WTC11 (cell line): ENCODE measurements around the gene VTI1A. TPM values are rescaled to one million over a fixed set of nuclear protein-coding genes. Genes with fewer than 3 reads are reported as not detected.

ENCODE experiments used
- ATAC-seq: fragments of 200-7000 bp; cut with Tn5 transposase; 2 replicates; pipeline ENCODE4 v1.10.0; 2021; ENCODE audit warnings: mild to moderate bottlenecking, moderate library complexity
- CTCF ChIA-PET: fragments of 300-600 bp; sonication (Branson Sonifier 250); formaldehyde crosslinking; loops from one replicate; lab custom pipeline; 2021; ENCODE audit warnings: antibody characterized with exemption; lab: Charles Lee
- POLR2A ChIA-PET: fragments of 350-600 bp; sonication (Branson Sonifier 250); formaldehyde crosslinking; loops from one replicate; lab custom pipeline; 2021; ENCODE audit warnings: antibody characterized with exemption; lab: Charles Lee
- DNase-seq: peaks from one replicate; pipeline ENCODE4 v3.0.0; 2021; ENCODE audit warnings: low spot score
- H3K27ac Mint-ChIP-seq: 2 replicates; pipeline ENCODE4 v1.8.0; 2021; ENCODE audit warnings: mixed read lengths
- H3K27me3 Mint-ChIP-seq: 2 replicates; pipeline ENCODE4 v1.8.0; 2021; ENCODE audit warnings: low read depth, mild to moderate bottlenecking, moderate library complexity, mixed read lengths
- H3K36me3 Mint-ChIP-seq: 2 replicates; pipeline ENCODE4 v1.8.0; 2021; ENCODE audit warnings: mixed read lengths
- H3K4me1 Mint-ChIP-seq: 2 replicates; pipeline ENCODE4 v1.8.0; 2022; ENCODE audit warnings: mixed read lengths
- H3K4me3 Mint-ChIP-seq: 2 replicates; pipeline ENCODE4 v1.8.0; 2021; ENCODE audit warnings: mild to moderate bottlenecking, moderate library complexity, mixed read lengths
- H3K9me3 Mint-ChIP-seq: 2 replicates; pipeline ENCODE4 v1.8.0; 2021; ENCODE audit warnings: mixed read lengths
- ELF4 ChIP-seq: sonication (generic); formaldehyde crosslinking; IDR thresholded peaks from 2 replicates; pipeline ENCODE4 v1.8.1; 2022; ENCODE audit warnings: low read depth, mild to moderate bottlenecking, moderate library complexity, missing genetic modification reagents
- FOXK1 ChIP-seq: sonication (generic); formaldehyde crosslinking; IDR thresholded peaks from 2 replicates; pipeline ENCODE4 v1.8.0; 2022; ENCODE audit warnings: mild to moderate bottlenecking, moderate library complexity, missing genetic modification reagents
- GABPB1 ChIP-seq: sonication (generic); formaldehyde crosslinking; IDR thresholded peaks from 2 replicates; pipeline ENCODE4 v1.8.1; 2023; ENCODE audit warnings: mild to moderate bottlenecking, missing genetic modification reagents
- GRHL2 ChIP-seq: fragments of 250-450 bp; sonication (Bioruptor Pico); IDR thresholded peaks from 2 replicates; pipeline ENCODE4 v1.8.0; 2022; ENCODE audit warnings: mild to moderate bottlenecking, moderate library complexity; ENCODE audit not compliant: insufficient replicate concordance, severe bottlenecking
- RELA ChIP-seq: sonication (generic); formaldehyde crosslinking; IDR thresholded peaks from 2 replicates; pipeline ENCODE4 v1.8.1; 2022; ENCODE audit warnings: missing genetic modification reagents, mild to moderate bottlenecking, borderline replicate concordance
- SMAD4 ChIP-seq: sonication (generic); formaldehyde crosslinking; IDR thresholded peaks from 2 replicates; pipeline ENCODE4 v1.8.0; 2022; ENCODE audit warnings: mild to moderate bottlenecking, missing genetic modification reagents
- ZNF232 ChIP-seq: sonication (generic); formaldehyde crosslinking; IDR thresholded peaks from 2 replicates; pipeline ENCODE4 v1.8.0; 2022; ENCODE audit warnings: mild to moderate bottlenecking, missing genetic modification reagents
- ZNF671 ChIP-seq: fragments of 250-450 bp; sonication (Bioruptor Pico); IDR thresholded peaks from 2 replicates; pipeline ENCODE4 v1.8.0; 2021; ENCODE audit warnings: mild to moderate bottlenecking
- total RNA-seq: library from RNA; stranded (reverse); gene quantifications from 3 replicates; pipeline ENCODE4 v1.2.3, GENCODE V29; 2021
- TF ChIP-seq, protein P1 (sequence below): sonication (generic); formaldehyde crosslinking; IDR thresholded peaks from 2 replicates; pipeline ENCODE4 v1.8.0; 2023; ENCODE audit warnings: missing genetic modification reagents
- TF ChIP-seq, protein P2 (sequence below): sonication (generic); formaldehyde crosslinking; IDR thresholded peaks from 2 replicates; pipeline ENCODE4 v1.8.0; 2022; ENCODE audit warnings: missing genetic modification reagents
- TF ChIP-seq, protein P3 (sequence below): sonication (generic); formaldehyde crosslinking; IDR thresholded peaks from 2 replicates; pipeline ENCODE4 v1.8.0; 2022; ENCODE audit warnings: mild to moderate bottlenecking, missing genetic modification reagents
- TF ChIP-seq, protein P4 (sequence below): sonication (generic); formaldehyde crosslinking; conservative IDR thresholded peaks from 2 replicates; pipeline ENCODE4 v1.8.1; 2022; ENCODE audit warnings: mild to moderate bottlenecking, missing genetic modification reagents
- TF ChIP-seq, protein P5 (sequence below): fragments of 250-450 bp; sonication (Bioruptor Pico); IDR thresholded peaks from 2 replicates; pipeline ENCODE4 v1.9.0; 2021; ENCODE audit warnings: mild to moderate bottlenecking, borderline replicate concordance
- TF ChIP-seq, protein P6 (sequence below): fragments of 250-450 bp; sonication (Bioruptor Pico); IDR thresholded peaks from 2 replicates; pipeline ENCODE4 v1.9.0; 2021; ENCODE audit warnings: mild to moderate bottlenecking
- TF ChIP-seq, protein P7 (sequence below): sonication (generic); formaldehyde crosslinking; IDR thresholded peaks from 2 replicates; pipeline ENCODE4 v1.8.1; 2023; ENCODE audit warnings: mild to moderate bottlenecking, moderate library complexity, missing genetic modification reagents
- TF ChIP-seq, protein P8 (sequence below): sonication (generic); formaldehyde crosslinking; IDR thresholded peaks from 2 replicates; pipeline ENCODE4 v1.8.0; 2023; ENCODE audit warnings: mild to moderate bottlenecking, missing genetic modification reagents
- TF ChIP-seq, protein P9 (sequence below): sonication (generic); formaldehyde crosslinking; IDR thresholded peaks from 2 replicates; pipeline ENCODE4 v1.8.0; 2022; ENCODE audit warnings: mild to moderate bottlenecking, missing genetic modification reagents

Gene VTI1A
- total RNA-seq, 1 experiment from 2014 or later, result 20.1 TPM

DNA sequence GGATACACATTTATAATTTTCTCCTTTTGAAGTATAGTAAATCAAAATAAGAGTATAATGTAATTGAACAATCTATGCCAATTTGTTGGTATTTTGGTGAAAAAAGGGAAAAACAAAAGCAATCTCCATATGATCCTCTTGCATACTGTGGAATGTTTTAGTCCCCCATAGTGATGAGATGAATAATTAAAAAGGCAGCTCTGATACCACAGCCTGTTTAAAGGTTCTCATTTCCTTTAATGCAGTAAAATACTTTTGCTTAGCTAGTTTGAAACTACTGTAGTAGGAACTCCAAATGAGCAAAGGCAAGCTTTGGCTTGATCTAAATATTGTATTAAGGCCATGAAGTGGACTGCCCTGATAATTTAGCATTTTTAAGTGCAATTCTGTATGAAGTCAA, 77.6 kb downstream of the VTI1A start:
- H3K9me3 Mint-ChIP-seq, result no peaks in the 10 kb centered on the region
- CTCF ChIA-PET, result interaction anchor here (1.0 to 1.5 kb wide), 2 partner anchors 30 to 53 kb away, joined by 3 read pairs; no protein-coding TSS in a partner anchor
- no peaks in the 10 kb centered on the region for H3K27me3 Mint-ChIP-seq
- DNase-seq, result no peak
- TF ChIP-seq, protein P1, sequence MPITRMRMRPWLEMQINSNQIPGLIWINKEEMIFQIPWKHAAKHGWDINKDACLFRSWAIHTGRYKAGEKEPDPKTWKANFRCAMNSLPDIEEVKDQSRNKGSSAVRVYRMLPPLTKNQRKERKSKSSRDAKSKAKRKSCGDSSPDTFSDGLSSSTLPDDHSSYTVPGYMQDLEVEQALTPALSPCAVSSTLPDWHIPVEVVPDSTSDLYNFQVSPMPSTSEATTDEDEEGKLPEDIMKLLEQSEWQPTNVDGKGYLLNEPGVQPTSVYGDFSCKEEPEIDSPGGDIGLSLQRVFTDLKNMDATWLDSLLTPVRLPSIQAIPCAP (CRISPR knock-in tag), result no peak
- no peak for TF ChIP-seq GABPB1 (CRISPR knock-in tag)
- TF ChIP-seq, protein P2, sequence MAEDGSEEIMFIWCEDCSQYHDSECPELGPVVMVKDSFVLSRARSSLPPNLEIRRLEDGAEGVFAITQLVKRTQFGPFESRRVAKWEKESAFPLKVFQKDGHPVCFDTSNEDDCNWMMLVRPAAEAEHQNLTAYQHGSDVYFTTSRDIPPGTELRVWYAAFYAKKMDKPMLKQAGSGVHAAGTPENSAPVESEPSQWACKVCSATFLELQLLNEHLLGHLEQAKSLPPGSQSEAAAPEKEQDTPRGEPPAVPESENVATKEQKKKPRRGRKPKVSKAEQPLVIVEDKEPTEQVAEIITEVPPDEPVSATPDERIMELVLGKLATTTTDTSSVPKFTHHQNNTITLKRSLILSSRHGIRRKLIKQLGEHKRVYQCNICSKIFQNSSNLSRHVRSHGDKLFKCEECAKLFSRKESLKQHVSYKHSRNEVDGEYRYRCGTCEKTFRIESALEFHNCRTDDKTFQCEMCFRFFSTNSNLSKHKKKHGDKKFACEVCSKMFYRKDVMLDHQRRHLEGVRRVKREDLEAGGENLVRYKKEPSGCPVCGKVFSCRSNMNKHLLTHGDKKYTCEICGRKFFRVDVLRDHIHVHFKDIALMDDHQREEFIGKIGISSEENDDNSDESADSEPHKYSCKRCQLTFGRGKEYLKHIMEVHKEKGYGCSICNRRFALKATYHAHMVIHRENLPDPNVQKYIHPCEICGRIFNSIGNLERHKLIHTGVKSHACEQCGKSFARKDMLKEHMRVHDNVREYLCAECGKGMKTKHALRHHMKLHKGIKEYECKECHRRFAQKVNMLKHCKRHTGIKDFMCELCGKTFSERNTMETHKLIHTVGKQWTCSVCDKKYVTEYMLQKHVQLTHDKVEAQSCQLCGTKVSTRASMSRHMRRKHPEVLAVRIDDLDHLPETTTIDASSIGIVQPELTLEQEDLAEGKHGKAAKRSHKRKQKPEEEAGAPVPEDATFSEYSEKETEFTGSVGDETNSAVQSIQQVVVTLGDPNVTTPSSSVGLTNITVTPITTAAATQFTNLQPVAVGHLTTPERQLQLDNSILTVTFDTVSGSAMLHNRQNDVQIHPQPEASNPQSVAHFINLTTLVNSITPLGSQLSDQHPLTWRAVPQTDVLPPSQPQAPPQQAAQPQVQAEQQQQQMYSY (CRISPR knock-in tag), result no peak
- TF ChIP-seq GRHL2 (CRISPR knock-in tag), result no peak
- TF ChIP-seq ZNF671, result no peak
- no peak for TF ChIP-seq RELA (CRISPR knock-in tag)
- TF ChIP-seq, protein P3, sequence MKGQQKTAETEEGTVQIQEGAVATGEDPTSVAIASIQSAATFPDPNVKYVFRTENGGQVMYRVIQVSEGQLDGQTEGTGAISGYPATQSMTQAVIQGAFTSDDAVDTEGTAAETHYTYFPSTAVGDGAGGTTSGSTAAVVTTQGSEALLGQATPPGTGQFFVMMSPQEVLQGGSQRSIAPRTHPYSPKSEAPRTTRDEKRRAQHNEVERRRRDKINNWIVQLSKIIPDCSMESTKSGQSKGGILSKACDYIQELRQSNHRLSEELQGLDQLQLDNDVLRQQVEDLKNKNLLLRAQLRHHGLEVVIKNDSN, result no peak
- TF ChIP-seq, protein P4, sequence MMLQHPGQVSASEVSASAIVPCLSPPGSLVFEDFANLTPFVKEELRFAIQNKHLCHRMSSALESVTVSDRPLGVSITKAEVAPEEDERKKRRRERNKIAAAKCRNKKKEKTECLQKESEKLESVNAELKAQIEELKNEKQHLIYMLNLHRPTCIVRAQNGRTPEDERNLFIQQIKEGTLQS (CRISPR knock-in tag), result no peak
- TF ChIP-seq, protein P5, sequence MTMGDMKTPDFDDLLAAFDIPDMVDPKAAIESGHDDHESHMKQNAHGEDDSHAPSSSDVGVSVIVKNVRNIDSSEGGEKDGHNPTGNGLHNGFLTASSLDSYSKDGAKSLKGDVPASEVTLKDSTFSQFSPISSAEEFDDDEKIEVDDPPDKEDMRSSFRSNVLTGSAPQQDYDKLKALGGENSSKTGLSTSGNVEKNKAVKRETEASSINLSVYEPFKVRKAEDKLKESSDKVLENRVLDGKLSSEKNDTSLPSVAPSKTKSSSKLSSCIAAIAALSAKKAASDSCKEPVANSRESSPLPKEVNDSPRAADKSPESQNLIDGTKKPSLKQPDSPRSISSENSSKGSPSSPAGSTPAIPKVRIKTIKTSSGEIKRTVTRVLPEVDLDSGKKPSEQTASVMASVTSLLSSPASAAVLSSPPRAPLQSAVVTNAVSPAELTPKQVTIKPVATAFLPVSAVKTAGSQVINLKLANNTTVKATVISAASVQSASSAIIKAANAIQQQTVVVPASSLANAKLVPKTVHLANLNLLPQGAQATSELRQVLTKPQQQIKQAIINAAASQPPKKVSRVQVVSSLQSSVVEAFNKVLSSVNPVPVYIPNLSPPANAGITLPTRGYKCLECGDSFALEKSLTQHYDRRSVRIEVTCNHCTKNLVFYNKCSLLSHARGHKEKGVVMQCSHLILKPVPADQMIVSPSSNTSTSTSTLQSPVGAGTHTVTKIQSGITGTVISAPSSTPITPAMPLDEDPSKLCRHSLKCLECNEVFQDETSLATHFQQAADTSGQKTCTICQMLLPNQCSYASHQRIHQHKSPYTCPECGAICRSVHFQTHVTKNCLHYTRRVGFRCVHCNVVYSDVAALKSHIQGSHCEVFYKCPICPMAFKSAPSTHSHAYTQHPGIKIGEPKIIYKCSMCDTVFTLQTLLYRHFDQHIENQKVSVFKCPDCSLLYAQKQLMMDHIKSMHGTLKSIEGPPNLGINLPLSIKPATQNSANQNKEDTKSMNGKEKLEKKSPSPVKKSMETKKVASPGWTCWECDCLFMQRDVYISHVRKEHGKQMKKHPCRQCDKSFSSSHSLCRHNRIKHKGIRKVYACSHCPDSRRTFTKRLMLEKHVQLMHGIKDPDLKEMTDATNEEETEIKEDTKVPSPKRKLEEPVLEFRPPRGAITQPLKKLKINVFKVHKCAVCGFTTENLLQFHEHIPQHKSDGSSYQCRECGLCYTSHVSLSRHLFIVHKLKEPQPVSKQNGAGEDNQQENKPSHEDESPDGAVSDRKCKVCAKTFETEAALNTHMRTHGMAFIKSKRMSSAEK (CRISPR knock-in tag), result no peak
- TF ChIP-seq ZNF232 (CRISPR knock-in tag), result no peak
- TF ChIP-seq FOXK1 (CRISPR knock-in tag), result no peak
- no peak overlapping the region for H3K4me3 Mint-ChIP-seq
- peaks cover 24% of the 10 kb centered on the region for H3K4me1 Mint-ChIP-seq
- H3K27ac Mint-ChIP-seq, result no peak overlapping the region
- POLR2A ChIA-PET, result no interaction called here
- H3K36me3 Mint-ChIP-seq, result no peaks in the 10 kb centered on the region
- no peak for ATAC-seq

DNA sequence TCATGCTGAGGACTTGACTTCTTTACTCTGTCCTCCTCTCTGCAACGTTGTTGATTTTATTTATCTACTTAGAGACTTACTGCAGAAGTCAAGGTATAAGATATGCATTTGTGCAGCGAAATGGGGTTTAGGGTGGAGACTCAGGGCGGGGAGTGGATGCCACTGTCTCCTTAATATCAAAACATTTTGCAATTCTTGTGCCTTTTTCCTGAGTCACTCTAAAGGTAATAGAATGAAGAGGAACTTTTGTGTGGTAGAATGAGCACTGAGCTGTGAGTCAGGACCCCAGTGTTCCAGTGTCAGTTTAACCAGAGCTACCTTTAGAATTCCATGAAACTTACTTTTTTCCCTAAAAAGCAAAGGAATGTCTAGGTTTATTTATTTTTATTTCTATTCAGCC, 78.2 kb downstream of the VTI1A start:
- H3K4me3 Mint-ChIP-seq, result no peak overlapping the region
- H3K9me3 Mint-ChIP-seq, result no peaks in the 10 kb centered on the region
- no peaks in the 10 kb centered on the region for H3K27me3 Mint-ChIP-seq
- ATAC-seq (no peak), DNase-seq (no peak)
- H3K36me3 Mint-ChIP-seq, result no peaks in the 10 kb centered on the region
- peaks cover 24% of the 10 kb centered on the region for H3K4me1 Mint-ChIP-seq
- ChIA-PET POLR2A (no interaction called here), CTCF (interaction anchor here (1.5 kb wide), 1 partner anchor 30 kb away, joined by 3 read pairs; no protein-coding TSS in a partner anchor)
- peak overlapping the region; percentile 5; the same call in 1 of the 2 replicates for H3K27ac Mint-ChIP-seq
- TF ChIP-seq, protein P6, sequence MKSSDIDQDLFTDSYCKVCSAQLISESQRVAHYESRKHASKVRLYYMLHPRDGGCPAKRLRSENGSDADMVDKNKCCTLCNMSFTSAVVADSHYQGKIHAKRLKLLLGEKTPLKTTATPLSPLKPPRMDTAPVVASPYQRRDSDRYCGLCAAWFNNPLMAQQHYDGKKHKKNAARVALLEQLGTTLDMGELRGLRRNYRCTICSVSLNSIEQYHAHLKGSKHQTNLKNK (CRISPR knock-in tag), result no peak
- TF ChIP-seq ELF4 (CRISPR knock-in tag) (no peak), ZNF671 (no peak), SMAD4 (no peak)
- TF ChIP-seq, protein P7, sequence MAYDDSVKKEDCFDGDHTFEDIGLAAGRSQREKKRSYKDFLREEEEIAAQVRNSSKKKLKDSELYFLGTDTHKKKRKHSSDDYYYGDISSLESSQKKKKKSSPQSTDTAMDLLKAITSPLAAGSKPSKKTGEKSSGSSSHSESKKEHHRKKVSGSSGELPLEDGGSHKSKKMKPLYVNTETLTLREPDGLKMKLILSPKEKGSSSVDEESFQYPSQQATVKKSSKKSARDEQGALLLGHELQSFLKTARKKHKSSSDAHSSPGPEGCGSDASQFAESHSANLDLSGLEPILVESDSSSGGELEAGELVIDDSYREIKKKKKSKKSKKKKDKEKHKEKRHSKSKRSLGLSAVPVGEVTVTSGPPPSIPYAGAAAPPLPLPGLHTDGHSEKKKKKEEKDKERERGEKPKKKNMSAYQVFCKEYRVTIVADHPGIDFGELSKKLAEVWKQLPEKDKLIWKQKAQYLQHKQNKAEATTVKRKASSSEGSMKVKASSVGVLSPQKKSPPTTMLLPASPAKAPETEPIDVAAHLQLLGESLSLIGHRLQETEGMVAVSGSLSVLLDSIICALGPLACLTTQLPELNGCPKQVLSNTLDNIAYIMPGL (CRISPR knock-in tag), result no peak
- TF ChIP-seq, protein P8, sequence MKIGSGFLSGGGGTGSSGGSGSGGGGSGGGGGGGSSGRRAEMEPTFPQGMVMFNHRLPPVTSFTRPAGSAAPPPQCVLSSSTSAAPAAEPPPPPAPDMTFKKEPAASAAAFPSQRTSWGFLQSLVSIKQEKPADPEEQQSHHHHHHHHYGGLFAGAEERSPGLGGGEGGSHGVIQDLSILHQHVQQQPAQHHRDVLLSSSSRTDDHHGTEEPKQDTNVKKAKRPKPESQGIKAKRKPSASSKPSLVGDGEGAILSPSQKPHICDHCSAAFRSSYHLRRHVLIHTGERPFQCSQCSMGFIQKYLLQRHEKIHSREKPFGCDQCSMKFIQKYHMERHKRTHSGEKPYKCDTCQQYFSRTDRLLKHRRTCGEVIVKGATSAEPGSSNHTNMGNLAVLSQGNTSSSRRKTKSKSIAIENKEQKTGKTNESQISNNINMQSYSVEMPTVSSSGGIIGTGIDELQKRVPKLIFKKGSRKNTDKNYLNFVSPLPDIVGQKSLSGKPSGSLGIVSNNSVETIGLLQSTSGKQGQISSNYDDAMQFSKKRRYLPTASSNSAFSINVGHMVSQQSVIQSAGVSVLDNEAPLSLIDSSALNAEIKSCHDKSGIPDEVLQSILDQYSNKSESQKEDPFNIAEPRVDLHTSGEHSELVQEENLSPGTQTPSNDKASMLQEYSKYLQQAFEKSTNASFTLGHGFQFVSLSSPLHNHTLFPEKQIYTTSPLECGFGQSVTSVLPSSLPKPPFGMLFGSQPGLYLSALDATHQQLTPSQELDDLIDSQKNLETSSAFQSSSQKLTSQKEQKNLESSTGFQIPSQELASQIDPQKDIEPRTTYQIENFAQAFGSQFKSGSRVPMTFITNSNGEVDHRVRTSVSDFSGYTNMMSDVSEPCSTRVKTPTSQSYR (CRISPR knock-in tag), result no peak
- TF ChIP-seq, protein P9, sequence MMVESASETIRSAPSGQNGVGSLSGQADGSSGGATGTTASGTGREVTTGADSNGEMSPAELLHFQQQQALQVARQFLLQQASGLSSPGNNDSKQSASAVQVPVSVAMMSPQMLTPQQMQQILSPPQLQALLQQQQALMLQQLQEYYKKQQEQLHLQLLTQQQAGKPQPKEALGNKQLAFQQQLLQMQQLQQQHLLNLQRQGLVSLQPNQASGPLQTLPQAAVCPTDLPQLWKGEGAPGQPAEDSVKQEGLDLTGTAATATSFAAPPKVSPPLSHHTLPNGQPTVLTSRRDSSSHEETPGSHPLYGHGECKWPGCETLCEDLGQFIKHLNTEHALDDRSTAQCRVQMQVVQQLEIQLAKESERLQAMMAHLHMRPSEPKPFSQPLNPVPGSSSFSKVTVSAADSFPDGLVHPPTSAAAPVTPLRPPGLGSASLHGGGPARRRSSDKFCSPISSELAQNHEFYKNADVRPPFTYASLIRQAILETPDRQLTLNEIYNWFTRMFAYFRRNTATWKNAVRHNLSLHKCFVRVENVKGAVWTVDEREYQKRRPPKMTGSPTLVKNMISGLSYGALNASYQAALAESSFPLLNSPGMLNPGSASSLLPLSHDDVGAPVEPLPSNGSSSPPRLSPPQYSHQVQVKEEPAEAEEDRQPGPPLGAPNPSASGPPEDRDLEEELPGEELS (CRISPR knock-in tag), result no peak
